NCI-H774 (cell line): ENCODE measurements around the gene FBXO24.
A peak's percentile ranks its signal among the peaks of the same experiment; 100 is the strongest.
"Not testable (repeated sequence)": the region's sequence is repeated elsewhere in the genome, so short reads cannot be mapped to it uniquely, and the experiment has no call there.

ENCODE experiments used
- DNase-seq: peaks from one replicate; lab custom pipeline; 2025; lab: John Stamatoyannopoulos, UW

FBXO24 gene

GRCh38 chr7:100559127-100559526 lies 27.0 kb upstream of the FBXO24 start:
- no peak for DNase-seq

GRCh38 chr7:100561491-100562194 lies 24.5 kb upstream of the FBXO24 start:
- DNase-seq, result no peak

GRCh38 chr7:100562195-100563099 lies 23.7 kb upstream of the FBXO24 start:
- DNase-seq, result no peak

GRCh38 chr7:100563100-100563564 lies 23.0 kb upstream of the FBXO24 start:
- no peak for DNase-seq

- DNase-seq, result peak; percentile 22
Measured at GRCh38 chr7:100563809-100564400, 22.2 kb upstream of the FBXO24 start.

GRCh38 chr7:100564405-100564804 lies 21.7 kb upstream of the FBXO24 start:
- not testable (repeated sequence) for DNase-seq

- no peak for DNase-seq
Measured at GRCh38 chr7:100565133-100565571, 21.0 kb upstream of the FBXO24 start.

GRCh38 chr7:100566018-100566531 lies 20.1 kb upstream of the FBXO24 start:
- no peak for DNase-seq

- DNase-seq, result no peak
Measured at GRCh38 chr7:100567031-100567730, 18.9 kb upstream of the FBXO24 start.

GRCh38 chr7:100567751-100568175 lies 18.4 kb upstream of the FBXO24 start:
- DNase-seq, result peak; percentile 35

- DNase-seq, result no peak
Measured at GRCh38 chr7:100568176-100568895, 17.8 kb upstream of the FBXO24 start.

- peak; percentile 42 for DNase-seq
Measured at GRCh38 chr7:100568896-100569844, 17.0 kb upstream of the FBXO24 start.

- DNase-seq, result no peak
Measured at GRCh38 chr7:100570954-100571828, 14.9 kb upstream of the FBXO24 start.

GRCh38 chr7:100571829-100572116 lies 14.4 kb upstream of the FBXO24 start:
- DNase-seq, result no peak

- DNase-seq, result no peak
Measured at GRCh38 chr7:100572281-100572948, 13.7 kb upstream of the FBXO24 start.

GRCh38 chr7:100572949-100573675 lies 13.0 kb upstream of the FBXO24 start:
- DNase-seq, result no peak

- DNase-seq, result no peak
Measured at GRCh38 chr7:100573691-100574361, 12.3 kb upstream of the FBXO24 start, which contains the start of gene SAP25. TSS of gene SAP25 (minus strand) at chr7:100573900. CDS start at chr7:100573742, 158 bp downstream.
